LNCAP (cell line): ENCODE measurements around the gene MEIOB.

Experiments
- CTCF ChIP-seq: fragments of 450-650 bp; IDR thresholded peaks from 2 replicates; pipeline ENCODE4 v1.5.1; 2017; ENCODE audit warnings: mild to moderate bottlenecking

Gene MEIOB

DNA sequence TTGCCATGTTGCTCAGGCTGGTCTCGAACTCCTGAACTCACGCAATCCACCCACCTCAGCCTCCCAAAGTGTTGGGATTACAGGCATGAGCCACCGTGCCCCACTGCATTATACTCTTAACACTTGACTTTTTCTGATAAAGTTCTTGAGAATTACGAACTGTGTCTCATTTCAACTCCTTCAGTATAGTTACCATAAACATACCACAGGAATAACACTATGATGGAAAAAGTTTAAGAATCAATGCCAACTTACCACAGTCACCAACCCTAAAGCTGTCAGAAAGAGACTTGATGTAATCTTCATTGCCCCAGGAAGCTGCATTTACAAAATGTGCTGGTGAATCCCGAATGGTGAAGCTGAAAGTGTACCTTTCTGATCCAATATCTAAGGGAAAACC is 10.2 kb downstream of the MEIOB start:
- TF ChIP-seq CTCF: no peak

GRCh38 chr16:1859650-1860049 is 12.3 kb downstream of the MEIOB start:
- no peak for TF ChIP-seq CTCF

DNA sequence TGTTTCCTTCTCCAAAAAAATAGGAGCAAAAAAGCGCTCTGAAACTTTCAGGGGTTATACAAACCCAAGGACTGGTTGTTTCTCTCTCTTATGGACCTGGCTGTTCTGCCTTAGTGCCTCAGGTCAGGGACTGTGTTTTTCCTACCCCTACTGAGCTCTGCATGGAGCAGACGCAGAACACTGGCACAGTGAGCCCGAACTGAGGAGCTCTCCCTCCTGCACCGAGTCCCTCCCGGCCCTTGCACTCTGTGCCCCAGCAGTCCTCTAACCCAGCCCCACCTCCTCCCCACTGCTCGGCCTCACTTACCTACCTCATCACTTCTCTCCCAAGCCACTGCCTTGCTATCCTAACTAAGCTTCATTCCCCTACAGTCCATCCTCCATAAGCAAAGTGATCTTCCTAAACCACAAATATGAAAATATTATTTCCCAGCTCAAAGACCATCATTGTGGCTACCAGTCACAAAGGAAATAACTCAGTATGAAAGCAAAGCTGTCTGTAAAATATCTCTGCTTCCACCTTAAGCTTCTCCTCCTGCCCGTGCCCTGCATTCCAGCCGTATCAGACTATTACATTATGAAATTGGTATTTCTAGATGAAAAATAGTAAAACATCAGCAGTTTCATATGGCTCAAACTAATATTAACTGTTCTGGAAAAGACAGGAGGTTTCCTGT is 13.6 kb downstream of the MEIOB start:
- TF ChIP-seq CTCF: no peak

DNA sequence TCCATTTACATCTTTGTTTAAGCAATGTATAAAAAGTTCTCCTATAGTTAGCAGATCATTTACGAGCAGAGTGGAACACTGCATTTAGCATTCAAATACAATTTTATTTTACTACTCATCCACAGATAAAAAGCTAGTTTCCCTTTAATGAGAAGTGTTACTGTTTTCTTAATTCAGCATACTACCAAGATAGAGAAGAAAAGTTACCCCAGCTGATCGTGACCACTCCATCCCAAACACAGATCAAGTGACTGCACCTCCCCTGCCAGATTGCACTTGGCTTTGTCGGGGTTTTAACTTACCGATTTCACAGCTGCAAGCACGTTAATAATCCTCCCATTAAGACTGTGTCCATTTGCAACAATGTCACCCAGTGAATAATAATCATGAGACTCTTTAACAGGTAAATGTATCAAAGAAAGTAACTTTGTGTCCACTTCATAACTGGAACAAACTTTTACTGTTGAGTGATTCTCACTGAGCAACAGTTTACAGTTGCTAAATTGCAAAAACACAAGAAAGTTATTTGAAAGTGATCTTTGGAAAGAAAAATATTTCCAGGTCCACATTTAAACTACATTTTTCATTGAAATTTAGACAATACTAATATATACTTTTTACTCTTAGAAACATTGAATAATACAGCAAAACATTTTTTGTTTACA is 14.4 kb downstream of the MEIOB start:
- TF ChIP-seq CTCF: no peak

DNA sequence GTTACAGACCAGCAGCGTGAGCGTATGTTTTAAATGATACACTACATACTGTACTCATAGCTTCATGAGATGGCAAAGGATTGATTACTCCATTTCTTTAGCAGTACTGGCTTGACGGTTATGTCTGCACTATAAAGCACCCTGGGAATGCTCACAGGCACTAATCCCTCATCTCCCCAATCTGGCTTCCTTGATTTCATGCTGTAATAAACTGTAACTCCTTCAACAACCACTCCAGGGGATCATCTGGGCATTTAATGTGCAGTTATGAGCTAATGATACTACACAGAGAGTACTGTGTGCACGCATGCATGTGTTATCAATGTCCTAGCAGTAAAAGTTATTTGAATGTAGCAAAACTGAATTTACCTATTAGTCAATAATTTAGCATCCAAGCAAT is 20.2 kb downstream of the MEIOB start:
- TF ChIP-seq CTCF: no peak

DNA sequence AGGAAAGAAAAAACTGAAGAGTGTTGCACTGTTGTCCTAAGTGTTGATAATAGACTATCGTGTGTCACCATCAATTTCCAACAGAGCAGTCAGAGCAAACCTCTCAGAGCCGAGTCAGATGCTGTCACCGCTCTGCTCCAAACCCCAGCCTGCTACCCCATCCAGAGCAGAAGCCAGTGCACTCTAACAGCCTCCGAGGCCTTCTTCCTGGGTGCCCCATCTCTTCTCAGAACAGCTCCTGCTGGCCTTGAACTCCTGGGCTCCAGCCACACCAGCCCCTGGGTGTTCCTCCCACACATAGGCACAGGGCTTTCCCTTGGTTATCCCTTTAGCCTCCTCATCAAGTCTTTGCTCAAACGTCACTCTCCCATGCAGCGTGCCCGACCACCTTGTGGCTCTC is 21.0 kb downstream of the MEIOB start:
- TF ChIP-seq CTCF: no peak

DNA sequence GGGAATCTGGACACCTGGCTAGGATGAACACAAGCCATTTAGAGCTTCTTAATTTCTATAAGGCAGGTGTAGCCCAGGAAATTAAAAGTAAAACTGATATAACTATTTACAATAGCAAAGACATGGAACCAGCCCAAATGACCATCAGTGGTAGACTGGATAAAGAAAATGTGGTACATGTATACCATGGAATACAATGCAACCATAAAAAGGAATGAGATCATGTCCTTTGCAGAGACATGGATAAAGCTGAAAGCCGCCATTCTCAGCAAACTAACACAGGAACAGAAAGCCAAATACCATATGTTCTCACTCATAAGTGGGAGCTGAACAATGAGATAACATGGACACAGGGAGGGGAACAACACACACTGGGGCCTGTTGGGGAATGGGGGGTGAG is 25.5 kb downstream of the MEIOB start:
- no peak for TF ChIP-seq CTCF
